AG08395 (cell line): ENCODE data around the gene TRIM56.
"Not testable (repeated sequence)": the region's sequence is repeated elsewhere in the genome, so short reads cannot be mapped to it uniquely, and the experiment has no call there.

Source experiments
- DNase-seq: peaks from one replicate; pipeline ENCODE4 v3.0.0; 2012; ENCODE audit warnings: mixed read lengths, low spot score

Gene TRIM56

DNA sequence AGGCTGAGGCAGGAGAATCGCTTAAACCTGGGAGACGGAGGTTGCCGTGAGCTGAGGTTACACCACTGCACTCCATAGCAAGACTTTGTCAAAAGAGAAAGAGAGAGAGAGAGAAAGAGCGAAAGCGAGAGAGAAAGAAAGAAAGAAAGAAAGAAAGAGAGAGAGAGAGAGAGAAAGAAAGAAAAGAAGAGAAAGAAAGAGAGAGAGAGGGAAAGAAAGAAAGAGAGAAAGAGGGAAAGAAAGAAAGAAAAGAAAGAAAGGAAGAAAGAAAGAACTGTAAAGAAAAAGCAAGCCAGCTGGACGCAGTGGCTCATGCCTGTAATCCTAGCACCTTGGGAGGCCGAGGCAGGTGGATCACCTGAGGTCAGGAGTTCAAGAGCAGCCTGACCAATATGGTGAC, 27.9 kb downstream of the TRIM56 start:
- DNase-seq: not testable (repeated sequence)

DNA sequence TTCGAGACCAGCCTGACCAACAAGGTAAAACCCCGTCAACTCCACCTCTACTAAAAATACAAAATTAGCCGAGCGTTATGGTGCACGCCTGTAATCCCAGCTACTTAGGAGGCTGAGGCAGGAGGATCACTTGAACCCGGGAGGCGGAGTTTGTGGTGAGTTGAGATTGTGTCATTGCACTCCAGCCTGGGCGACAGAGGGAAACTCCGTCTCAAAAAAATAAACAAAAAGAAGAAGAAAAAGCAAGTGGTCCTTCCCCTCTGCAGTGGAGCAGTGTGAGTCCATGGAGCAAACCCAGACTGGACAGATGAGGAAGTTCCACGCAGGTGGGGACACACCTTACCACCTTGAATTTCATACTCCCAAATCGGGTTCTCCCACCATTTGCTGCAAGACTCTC, 28.6 kb downstream of the TRIM56 start:
- DNase-seq: no peak

DNA sequence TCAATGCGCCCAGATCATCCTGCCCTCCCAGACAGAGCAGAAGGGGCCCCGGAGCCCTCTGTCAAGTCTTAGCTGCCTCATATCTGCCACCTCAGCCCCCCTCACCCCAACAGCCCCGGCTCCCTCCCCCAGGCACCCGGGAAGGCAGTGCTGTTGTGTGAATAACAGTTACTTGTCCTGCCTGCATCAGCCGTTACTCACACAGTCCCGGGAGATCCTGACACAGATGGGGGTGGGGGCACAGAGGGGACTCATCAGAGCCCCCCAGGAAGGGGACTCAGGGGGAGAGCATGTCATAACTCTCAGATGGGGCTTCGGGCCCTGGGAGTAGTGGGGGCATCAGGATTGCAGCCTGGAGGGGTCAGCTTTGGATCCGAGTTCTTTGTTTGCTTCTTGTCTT, 29.2 kb downstream of the TRIM56 start:
- peak; percentile 41 for DNase-seq

- no peak for DNase-seq
These were observed 29.9 kb downstream of the TRIM56 start for GRCh38 chr7:101115215-101115614.

- DNase-seq: no peak
These were observed 31.6 kb downstream of the TRIM56 start for GRCh38 chr7:101116898-101117297.

GRCh38 chr7:101118856-101119255, 33.6 kb downstream of the TRIM56 start:
- DNase-seq: no peak

- no peak for DNase-seq
These were observed 34.6 kb downstream of the TRIM56 start for GRCh38 chr7:101119876-101120275.

DNA sequence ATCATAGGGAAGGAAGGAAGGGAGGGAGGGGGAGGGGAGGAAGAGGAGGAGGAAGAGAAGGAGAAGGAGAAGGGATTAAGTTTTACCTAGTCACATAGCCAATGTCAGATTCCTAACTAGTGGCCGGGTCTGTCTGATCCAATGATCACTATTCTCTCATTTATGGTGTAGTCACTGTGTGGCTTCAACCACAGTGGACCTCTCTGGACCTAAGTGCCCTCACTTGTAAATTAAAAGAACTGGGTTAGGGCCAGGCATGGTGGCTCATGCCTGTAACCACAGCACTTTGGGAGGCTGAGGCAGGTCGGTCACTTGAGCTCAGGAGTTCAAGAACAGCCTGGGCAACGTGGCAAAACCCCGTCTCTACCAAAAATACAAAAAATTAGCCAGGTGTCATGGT, 35.0 kb downstream of the TRIM56 start:
- no peak for DNase-seq

DNA sequence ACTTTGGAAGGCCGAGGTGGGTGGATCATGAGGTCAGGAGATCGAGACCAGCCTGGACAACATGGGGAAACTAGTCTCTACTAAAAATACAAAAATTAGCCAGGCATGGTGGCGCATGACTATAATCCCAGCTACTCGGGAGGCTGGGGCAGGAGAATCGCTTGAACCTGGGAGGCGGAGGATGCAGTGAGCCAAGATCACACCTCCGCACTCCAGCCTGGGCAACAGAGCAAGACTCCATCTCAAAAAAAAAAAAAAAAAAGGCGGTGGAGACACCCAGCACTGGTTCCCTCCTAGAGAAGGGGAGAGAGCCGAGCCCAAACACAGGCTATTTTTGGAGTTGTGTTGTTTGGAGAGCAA, 36.3 kb downstream of the TRIM56 start:
- DNase-seq: not testable (repeated sequence)

DNA sequence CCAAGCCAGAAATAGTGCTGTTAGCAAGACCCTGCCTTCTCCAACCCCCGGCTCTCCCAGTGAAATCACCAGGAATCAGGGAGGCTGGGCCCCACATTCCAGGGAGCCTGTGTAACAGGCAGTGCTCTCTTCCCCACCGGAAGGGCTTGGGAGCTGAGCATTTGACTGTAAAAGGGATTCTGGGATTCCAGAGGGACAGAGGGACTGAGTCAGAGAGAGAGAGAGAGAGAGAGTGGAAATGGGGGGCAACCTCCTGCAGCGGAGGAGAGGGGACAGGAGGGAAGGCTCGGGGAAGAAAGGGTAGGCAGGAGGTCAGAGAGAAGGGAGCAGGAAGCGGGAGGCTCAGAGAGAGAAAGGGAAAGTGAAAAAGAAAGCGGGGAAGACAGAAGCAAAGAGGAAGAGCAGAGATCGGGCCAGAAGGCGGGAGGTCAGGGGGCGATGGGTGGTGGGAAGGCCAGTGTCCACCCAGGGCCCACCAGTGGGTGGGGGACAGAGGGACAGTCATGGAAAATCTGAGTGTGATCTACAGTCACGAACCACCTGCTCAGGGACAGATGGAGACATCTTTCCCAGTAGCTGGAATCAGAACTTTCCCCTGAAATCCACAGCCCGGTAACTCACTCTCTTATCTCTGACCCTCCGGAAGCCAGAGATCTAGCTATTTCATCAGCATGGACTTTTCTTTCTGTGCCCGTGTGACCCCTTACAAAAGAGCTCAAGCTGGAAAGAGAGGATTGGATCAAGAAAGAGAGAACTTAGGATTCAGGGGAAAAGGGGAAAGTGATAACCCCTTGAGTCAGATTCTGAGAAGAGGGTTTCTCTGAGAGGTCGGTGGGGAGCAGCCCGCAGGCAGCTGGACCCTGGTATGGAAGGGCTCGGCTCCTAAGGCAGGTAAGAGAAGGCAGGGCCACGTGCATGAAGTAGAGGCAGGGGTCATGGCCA, 37.0 kb downstream of the TRIM56 start:
- peak; percentile 90 for DNase-seq

DNA sequence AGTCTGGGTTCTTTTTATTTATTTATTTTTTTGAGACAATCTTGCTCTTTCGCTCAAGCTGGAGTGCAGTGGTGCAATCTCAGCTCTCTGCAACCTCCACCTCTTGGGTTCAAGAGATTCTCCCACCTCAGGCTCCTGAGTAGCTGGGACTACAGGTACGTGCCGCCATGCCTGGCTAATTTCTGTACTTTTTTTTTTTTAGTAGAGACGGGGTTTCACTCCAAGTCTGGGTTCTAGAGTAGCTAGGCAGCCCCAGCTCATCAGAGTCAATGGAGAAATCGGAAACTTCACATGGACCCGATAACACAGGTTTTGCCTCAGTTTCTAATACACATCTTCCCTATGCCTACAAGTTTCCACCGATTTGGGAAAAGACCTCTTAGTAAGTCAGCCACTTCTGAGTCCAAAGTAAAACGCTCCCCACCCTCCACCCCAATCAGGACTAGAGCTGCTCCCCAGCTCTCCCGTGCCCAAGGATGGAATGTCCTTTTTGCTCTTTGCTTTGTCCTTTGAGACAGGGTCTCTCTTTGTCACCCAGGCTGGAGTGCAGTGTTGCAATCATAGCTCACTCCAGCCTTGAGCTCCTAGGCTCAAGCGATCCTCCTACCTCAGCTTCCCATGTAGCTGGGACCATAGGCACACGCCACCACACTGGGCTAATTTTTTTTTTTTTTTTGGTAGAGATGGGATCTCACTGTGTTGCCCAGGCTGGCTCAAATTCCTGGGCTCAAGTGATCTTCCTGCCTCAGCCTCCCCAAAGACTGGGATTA, 37.8 kb downstream of the TRIM56 start:
- DNase-seq: no peak

GRCh38 chr7:101123703-101124068, 38.4 kb downstream of the TRIM56 start:
- DNase-seq: no peak

GRCh38 chr7:101124376-101125056, 39.2 kb downstream of the TRIM56 start:
- peak; percentile 75 for DNase-seq

DNA sequence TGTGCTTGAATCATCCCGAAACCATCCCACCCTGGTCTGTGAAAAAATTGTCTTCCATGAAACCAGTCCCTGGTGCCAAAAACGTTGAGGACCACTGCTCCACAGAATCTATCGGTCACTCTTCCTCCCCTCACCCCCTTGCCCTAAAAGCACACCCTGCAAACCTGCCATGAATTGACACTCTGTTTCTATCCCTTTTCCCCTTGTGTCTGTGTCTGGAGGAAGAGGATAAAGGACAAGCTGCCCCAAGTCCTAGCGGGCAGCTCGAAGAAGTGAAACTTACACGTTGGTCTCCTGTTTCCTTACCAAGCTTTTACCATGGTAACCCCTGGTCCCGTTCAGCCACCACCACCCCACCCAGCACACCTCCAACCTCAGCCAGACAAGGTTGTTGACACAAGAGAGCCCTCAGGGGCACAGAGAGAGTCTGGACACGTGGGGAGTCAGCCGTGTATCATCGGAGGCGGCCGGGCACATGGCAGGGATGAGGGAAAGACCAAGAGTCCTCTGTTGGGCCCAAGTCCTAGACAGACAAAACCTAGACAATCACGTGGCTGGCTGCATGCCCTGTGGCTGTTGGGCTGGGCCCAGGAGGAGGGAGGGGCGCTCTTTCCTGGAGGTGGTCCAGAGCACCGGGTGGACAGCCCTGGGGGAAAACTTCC, 40.8 kb downstream of the TRIM56 start:
- peak; percentile 48 for DNase-seq

DNA sequence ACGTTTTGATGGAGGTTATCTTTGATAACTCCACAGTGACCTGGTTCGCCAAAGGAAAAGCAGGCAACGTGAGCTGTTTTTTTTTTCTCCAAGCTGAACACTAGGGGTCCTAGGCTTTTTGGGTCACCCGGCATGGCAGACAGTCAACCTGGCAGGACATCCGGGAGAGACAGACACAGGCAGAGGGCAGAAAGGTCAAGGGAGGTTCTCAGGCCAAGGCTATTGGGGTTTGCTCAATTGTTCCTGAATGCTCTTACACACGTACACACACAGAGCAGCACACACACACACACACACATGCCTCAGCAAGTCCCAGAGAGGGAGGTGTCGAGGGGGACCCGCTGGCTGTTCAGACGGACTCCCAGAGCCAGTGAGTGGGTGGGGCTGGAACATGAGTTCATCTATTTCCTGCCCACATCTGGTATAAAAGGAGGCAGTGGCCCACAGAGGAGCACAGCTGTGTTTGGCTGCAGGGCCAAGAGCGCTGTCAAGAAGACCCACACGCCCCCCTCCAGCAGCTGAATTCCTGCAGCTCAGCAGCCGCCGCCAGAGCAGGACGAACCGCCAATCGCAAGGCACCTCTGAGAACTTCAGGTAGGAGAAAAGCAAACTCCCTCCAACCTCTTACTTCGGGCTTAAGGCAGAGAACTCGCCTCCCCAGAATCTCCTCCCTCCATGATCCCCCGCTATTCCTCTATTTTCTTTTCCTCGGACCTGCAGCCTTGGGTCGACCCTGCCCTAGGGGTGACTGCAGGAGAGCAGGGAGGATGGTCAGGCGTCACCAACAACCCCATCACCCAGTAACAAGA, 41.6 kb downstream of the TRIM56 start, which contains the start of gene SERPINE1:
Gene SERPINE1 (plus strand): TSS at position 454 of the 809 bp plus-strand sequence. CDS start 1,290 bp downstream, outside the sequence.
- DNase-seq: peak; percentile 96

DNA sequence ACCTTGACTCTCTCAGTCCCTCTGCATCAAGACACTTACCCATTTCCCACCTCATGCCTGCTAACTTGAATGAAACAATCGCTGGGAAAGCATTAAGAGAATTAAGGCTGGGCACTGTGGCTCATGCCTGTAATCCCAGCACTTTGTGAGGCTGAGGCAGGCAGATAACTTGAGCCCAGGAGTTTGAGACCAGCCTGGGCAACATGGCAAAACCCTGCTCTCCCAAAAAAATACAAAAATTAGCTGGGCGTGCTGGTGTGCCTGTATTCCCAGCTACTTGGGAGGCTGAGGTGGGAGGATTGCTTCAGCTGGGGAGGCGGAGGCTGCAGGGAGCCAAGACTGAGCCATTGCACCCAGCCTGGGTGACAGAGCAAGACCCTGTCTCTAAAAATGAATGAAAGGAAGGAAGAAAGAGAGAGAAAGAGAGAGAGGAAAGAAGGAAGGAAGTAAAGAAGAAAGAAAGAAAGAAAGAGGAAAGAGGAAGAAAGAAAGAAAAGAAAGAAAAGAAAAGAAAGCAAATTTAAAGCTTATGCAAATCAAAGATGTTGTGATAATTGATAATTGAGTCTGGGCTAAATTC, 42.3 kb downstream of the TRIM56 start:
- no peak for DNase-seq

DNA sequence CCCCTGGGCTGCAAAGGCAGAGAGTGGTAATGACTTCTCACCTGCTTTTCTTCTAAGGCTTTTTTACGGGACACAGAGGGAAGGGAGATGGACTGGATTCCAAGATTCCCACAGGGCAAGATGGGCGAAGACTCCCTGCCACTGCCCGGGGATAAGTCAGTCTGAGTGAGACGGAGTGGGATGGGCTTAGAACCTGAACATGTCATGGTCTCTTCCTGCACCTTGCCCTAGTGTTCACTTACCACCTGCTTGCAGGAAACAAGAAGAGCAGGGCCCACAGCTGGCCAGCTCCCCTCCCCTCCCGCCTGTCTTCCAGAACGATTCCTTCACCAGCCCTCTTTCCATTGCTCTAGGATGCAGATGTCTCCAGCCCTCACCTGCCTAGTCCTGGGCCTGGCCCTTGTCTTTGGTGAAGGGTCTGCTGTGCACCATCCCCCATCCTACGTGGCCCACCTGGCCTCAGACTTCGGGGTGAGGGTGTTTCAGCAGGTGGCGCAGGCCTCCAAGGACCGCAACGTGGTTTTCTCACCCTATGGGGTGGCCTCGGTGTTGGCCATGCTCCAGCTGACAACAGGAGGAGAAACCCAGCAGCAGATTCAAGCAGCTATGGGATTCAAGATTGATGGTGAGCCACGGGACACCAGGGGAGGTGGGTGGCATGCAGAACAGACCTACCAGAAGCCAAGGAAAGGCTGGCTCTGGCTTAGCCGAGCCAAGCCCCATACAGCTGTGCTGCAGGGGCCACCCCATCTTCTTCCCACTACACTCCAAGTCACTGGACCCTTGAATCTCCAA, 43.0 kb downstream of the TRIM56 start:
- no peak for DNase-seq

- no peak for DNase-seq
These were observed 44.4 kb downstream of the TRIM56 start for GRCh38 chr7:101129603-101130117.
